A172 (cell line): Measurements from ENCODE around the gene MYADML2. TPM values are rescaled to one million over a fixed set of nuclear protein-coding genes. Genes with fewer than 3 reads are reported as not detected.
A peak's percentile ranks its signal among the peaks of the same experiment; 100 is the strongest.

Experiments used
- DNase-seq: peaks from one replicate; pipeline ENCODE4 v3.0.0-alpha.2; 2015; ENCODE audit warnings: low spot score
- total RNA-seq: library from RNA; depleted of rRNA; stranded (reverse); fragments of >200 nt; shearing (Covaris generic); gene quantifications from 2 replicates; pipeline ENCODE4 v1.2.3, GENCODE V29; 2014

The MYADML2 gene
- total RNA-seq, 1 experiment from 2014 or later: not detected

DNA sequence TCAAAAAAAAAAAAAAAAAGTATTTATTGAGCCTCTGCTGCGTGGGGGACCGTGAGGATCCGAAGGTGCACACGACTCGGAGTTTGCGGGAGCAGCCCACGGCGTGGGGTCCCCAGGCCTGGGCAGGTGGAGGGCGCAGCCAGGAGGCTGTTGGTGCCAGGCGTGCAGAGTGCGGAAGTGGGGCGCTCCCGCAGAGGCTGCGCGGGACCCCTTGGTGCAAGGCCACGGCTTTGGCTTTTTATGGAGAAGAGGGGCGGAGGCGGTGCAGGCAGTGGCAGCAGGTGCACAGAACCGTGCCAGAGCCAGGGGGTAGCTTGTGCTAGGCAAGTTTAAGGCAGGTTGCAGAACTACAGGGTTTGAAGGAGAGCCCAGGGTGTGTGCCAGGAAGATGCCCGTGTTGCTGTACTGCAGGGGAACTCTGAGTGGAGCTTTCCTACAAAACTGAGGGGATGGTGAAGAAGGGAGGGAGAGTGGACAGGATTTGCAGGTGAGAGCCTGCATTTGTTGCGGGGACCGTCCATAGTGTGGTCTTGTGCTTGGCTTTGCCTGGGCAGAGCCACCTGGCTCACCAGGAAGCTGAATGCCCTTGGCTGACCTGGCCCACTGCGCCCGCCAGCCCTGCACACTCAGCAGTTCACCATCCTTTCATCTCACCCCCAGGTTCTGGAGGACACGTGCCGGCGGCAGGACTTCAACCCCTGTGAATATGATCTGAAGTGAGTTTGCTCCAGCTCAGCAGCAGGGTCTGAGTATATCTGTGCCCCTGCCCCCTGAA is 31.7 kb upstream of the MYADML2 start:
- DNase-seq: no peak

DNA sequence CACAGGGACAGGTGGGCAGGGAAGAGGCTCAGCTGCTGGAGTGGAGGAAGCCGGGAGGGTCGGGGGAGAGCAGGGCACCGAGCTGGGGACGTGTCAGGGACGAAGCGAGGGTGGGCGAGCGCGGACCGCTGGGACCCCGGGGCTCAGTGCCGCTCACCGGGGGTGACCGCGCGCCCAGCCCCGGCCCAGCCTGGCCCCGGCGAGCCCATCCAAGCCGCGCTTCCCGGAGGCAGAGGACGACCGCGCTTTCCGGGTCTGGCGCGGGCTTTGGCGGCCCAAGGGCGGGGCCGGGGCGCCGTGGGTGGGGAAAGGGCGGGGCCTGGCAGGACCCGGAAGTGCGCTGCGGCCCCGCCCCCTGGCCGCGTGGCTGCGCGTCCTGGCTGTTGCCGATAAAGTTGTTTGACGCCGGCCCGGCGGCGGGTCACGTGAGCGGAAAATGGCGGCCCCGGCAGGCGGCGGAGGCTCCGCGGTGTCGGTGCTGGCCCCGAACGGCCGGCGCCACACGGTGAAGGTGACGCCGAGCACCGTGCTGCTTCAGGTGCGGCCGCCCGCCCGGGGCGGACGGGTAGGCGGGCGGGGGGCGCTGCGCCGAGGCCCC is 30.3 kb upstream of the MYADML2 start, which contains the start of gene ASPSCR1:
Gene ASPSCR1 (plus strand): TSS at position 419 of the 598 bp plus-strand sequence. CDS start 18 bp downstream, at position 437.
- peak; percentile 75 for DNase-seq

DNA sequence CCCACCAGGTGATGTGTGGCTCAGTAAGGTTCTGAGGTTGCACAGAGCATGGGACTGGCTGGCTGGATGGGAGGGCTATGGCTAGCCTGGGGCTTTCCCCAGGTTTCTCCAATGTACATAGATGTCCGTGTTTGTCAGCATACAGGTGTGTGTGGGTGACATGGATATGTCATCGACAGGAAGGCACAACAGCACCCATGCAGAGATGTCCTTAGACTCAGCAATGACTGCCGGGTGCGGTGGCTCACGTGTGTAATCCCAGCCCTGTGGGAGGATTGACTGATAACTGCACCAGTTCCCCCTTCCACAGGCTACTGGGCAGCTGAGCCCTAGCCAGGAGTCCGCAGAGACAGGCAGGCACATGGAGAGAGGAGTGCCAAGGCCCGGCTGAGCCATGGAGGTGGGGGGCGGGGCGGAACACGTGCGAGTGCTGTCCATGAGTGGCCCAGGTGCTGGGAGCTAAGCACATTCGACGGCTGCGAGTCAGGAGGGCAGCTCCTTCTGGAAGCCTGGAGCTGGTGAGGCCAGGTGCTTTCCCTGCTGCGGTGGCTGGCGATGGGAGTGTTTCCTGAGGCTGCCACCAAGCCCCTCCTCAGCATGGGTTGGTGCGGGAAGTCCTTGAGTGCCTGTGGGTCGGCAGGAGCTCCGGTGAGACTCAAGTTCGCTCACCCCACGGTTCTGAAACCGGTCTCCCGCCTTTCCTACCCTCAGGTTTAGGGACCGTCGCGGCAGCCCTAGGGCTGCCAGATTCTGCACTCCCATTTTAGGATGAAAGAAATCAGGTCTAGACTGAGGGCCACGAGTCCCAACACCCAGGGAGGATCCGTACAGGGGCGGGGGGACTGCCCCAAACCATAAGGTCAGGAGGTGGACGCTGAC is 29.5 kb upstream of the MYADML2 start:
- peak; percentile 22 for DNase-seq

DNA sequence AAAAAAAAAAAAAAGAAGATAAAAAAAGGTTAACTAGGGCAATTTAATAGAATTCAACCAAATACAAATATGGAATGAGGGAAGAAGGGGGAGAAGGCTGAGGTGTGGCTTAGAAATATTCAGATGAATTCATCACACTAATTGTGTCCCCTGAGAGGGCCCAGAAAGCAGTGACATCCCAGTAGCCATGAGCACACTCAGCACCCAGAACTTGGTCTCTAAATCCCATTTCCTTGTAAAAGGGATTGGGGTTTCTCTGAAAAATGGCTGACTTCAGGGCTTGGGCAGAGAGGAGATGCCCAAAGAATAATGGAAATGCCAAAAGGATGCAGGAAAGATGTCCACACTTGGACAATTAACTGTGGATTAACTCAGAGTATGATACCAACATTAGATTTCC is 26.4 kb upstream of the MYADML2 start:
- no peak for DNase-seq

DNA sequence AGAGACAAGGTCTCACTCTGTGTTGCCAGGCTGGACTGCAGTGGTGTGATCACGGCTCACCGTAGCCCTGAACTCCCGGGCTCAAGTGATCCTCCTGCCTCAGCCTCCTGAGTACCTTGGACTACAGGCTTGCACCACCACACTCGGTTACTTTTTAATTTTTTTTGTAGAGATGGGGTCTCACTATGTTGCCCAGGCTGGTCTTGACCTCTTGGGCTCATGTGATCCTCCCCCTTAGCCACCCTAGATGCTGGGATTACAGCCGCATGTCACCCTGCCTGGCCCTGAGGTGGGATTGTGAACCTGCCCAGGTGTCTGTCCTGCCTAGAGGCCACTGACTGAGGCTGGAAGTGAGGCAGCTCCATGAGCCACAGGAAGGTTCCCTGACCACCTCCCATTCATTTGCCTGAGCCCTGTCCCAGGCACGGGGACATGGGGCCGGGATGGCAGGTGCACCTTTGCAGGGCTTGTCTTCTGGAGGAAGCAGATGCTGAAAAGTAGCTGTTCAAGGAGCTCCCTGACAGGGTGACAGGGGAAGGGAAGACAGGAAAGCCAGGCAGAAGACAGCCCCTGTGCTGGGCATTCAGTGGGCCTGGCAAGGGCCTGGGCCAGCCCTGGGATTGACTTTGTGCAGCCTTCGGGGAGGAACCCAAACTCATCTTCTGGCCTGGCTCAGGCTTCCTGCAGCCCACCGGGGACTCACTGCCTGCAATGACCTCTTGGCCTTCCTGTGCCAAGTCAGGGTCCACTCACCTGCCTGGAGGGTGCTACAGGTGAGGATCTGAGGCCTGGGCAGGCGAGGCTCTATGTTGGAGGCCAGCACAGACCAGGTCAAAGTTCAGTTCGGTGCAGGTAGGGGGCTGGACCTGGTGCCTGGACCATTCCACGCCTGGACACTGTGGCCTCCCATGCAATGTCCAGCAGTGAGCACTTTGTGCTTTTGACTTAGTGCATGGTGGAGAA is 22.1 kb upstream of the MYADML2 start:
- no peak for DNase-seq

DNA sequence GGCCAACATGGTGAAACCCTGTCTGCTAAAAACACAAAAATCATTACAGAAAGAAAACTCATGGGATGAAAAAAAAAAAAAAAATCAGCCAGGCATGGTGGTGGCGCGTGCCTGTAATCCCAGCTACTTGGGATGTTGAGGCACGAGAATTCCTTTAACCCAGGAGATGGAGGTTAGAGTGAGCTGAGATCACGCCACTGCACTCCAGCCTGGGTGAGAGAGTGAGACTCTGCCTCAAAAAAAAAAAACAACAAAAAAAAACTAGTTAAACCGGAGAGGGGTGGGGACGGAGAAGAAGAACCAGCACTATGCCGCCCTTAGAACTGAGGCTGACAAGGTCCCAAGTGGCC is 21.3 kb upstream of the MYADML2 start:
- no peak for DNase-seq

DNA sequence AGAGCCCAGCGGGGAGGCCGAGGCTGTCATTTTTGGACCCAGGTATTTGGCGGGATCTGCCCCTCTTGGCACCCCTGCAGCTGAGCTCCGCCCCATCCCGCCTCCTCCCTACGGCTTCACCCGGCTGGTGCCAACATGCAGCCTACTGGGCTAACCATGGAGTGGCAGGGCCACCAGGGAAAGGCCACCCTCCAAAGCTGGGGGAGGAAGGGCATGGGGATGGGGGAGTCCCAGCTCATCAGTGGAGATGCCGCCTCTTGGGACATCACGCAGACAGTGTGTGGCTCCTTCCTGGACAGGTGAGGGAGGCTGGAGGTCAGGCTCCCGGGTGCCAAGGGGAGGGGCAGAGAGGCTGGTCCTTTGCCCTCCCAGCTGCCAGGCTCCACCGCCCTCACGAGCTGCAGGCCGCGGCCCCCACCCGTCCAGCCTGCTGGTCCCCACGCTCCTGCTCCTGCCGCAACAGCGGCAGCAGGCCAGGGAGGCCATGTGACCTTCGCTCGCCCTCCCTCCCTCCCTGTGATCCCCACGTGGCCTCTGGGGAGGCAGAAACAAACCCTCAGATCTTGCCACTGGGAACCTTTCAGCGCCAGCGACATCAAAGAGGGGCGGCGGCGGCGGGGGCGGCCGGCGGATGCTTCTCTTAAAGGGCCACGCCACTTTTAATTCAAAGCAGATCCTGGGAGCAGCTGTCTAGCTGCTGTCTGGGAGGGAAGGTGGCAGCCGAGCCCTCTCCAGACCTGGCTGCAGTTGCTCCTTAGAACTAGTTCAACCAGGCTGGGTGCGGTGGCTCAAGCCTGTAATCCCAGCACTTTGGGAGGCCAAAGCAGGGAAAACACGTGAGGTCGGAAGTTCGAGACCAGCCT is 20.7 kb upstream of the MYADML2 start:
- DNase-seq: peak; percentile 54

DNA sequence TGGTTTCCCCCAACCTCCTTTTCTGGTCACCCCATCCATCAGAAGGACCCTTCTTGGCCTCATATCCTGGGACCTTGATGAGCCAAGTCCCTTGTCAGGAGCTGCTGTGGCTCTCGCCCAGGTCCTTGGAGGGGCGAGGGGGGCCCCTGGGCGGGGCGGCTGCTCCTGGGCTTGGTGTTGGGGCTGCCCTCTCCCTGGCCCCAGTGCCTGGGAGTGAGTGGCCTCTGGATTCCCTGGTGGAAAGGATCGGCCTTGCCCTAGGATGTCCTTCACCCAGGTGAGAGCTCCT is 20.2 kb upstream of the MYADML2 start:
- DNase-seq: no peak

DNA sequence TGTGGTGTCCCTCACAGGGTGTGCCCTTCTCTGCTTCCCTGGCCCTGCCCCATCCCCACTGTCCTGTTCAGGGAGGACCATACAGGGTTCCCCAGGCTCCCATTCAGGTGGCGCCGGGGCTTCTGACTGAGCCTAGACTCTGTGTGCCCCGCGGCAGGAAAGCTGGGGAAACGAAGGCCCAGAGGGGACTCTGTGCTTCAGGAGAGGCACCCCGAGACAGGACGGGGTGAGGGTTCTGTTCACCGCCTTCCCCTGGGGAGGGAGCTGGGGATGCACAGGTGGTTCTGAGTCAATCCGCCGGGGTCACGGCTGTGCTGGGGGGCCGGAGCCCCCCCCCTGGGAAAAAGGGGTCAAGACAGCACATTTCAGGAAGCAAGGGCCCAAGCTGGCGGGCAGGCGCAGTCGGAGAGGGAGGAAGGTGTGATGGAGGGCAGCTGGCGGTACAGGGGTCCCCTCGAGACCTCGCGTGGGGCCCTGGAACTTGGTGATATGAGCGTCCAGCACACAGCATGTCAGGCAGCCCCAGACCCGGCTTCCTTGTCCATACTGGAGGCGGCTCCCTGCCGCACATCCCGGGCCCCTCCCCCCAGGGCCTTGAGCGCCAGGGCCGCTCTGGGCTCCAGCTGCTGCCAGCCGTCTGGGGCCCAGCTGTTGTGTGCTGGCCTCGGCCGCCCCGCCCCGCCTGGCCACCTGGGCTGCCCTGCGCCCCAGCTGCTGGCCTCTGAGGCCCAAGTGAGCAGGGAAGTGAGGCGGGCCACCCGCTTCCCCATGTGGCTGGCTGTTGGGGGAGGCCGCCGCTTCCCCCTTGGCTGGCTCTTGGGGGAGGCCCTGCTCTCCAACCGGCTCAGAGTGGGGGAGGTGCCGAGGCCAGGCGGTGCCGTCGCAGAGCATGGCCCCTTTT is 19.6 kb upstream of the MYADML2 start:
- no peak for DNase-seq

DNA sequence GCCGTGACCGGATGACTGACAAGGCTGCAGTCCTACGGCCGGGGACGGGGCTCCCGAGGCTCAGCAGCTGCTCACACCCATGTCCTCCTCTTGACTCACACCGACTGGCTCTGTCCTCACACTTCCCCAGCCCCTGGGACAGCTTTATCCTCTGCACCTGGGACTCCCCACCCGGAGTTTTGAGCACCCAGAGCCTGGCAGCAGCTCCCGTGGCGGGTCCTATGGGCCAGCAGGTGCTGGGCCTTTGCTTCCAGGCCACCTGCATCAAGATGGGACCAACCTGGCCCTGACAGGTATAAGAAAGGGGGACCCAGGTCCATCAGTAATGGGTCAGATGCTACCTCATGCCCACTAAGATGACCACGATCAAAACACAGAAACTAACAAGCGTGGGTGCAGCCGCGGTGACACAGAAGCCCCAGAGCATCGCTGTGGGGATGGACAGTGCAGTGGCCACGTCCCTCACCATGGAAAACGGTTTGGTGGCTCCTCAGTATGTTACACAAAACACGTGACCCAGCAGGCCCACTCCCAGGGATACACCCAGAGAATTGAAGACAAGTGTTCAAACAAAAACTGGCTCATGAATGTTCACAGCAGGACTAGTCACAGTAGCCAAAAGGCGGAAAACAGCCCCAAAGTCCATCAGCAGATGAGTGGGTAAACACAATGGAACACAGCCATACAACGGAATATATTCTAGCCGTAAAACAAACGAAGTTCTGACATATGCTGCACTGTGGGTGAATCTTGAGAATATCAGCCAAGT is 17.2 kb upstream of the MYADML2 start:
- DNase-seq: no peak

DNA sequence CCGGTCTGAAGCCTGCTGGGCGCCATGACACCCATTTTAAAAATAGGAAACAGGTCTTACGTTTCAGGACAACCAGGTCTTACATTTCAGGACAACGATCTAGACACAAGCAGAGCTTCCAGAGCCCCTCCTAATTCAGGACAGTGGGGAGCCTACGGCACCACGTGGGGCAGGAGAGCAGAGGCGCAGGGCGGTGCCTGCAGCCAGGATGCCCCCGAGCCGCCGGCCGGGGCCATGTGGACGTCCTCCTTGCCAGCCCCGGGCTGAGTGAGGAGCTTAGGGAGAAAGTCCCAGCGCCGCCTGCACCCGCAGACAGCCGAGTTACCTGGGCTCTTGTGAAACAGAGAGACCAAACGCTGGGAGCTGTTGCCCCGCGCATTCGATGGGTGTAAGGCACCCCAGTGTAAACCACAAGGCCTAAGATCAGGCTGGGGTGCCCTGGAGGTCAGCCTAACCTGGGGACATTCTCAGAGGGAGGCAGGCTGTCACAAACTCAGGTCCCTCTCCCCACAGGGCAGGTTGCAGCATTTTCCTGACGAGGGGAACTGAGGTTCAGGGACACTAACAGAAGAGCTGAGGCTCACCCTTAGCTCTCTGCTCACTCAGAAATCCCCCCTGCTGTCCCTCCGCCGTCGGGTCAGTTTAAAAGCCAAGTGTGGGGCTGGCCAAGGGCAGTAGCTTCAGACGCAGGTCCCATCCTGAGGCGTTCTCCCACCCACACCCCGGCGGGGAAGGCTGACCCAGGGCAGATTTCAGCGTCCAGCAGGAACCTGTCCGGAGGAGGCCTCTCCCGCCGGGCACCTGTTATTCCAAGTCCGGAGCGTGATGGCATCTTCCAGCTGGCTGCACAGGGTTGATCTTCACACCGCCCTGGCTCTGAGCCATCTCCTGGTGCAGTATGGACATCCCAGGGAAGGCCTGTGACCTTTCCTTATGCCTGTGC is 15.7 kb upstream of the MYADML2 start:
- DNase-seq: no peak

DNA sequence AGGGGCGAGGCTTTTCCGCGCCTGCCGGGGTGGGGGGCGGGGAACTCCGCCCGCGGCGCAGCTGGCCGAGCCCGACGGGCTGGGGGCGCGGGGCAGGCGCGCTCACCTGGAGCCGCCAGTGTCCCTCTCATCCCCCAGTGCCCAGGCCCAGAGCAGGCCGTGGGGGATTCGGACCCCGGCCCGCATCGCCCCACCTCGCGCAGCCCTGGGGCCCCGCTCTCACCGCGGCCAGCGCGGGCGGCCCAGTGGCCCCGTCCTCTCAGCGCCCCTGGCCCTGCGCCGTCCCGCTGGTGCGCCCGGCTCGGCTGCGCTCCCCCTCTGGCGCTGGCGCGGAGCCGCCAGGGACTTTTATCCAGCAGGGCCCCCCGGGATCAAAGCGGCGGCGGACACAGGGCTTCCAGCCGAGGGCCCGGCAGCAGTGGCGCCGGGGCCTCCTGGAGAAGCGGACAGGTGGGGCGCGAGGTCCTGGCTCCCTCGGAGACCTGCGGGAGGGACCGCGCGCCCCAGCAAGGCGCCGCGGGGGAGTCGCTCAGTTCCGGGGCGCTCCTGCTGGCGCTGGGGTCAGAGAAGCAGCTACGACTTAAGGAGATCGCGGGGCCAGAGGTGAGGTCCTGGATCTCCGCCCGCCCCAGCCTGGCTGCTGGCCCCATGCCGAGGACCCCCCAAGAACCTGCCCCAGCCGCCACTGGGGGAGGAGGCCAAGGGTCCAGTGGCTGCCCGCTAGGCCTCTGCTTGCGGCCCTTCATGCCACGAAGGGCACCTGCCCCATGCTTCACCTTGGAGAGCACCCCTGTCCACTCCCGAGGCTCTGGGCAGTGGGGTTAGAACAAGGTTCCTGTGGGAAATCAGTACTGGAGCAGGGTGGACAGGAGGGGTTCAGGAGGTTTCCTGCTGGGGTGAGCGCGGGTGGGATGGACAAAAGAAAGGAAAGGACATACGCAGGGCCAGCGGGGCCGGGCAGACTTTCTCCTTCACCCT is 14.8 kb upstream of the MYADML2 start:
- DNase-seq: no peak

DNA sequence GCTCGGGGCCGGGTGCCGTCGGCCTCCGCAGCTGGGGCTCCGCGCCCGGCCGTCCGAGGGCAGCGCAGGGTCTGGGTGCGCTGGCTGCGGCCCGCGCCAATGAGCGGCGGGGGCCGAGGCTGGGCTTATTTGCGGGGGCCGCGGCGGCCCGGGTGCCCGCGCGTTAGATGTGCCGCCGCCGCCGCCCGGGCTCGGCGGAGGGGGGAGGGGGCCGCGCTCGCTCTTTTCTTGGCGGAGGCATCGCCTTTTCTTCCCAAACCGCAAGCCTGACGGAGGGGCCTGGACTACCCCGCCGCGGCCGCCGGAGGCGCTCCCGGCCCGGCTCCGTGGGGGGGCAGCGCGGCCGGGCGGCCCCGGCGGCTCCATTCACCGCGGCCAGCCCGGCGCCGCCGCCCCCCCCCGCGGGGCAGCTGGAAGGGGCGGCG is 14.1 kb upstream of the MYADML2 start, which contains the start of gene NOTUM:
Gene NOTUM (minus strand): TSS at position 101 of the 425 bp plus-strand sequence. CDS start 278 bp downstream, outside the sequence.
- no peak for DNase-seq

DNA sequence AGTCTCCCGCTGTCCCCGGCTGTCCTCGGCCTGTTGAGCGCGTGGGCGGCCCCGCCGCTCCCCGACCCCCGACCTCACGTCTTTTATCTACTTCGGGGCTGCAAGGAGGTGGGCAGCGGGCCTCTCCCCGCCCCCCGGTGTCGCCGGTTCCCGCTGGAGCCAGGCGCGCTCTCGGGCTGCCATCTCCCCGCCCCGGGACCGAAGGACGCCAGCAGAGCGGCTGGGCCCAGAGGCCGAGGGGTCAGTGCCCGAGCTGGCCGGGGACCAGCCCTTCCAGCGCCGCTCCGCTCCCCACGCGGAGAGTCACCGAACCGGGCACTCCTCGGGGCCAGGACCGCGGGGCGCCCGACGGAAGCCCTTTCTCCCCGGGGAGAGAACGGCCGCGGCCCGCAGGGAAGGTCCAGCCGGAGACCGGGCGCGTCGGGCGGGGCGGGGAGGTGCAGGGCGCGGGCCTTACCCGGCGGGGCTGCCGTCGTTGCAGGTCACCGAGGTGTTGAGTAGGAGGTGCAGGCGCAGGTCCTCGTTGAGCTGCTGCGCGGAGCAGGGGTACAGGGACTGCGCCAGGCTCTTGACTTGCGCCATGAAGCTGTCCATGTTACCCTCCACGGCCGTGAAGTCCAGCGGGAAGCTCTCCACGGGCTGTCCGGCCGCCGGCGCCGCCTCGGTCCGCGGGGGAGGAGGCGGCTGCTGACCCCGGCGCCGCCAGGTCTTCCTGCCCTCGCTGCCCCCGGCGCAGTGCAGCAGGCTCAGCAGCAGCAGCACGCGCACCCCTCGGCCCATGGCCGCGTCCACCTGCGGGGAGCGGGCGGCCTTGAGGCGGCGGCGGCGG is 13.3 kb upstream of the MYADML2 start:
- DNase-seq: no peak
